Ectodermal cell (in vitro differentiated cells): ENCODE measurements around the gene SLC16A7.

Experiments used
- H3K27ac ChIP-seq: 2 replicates; pipeline ENCODE4 v1.7.0; 2013; ENCODE audit warnings: mild to moderate bottlenecking, low read depth, low read length; ENCODE audit not compliant: insufficient read depth, poor library complexity, severe bottlenecking
- H3K27me3 ChIP-seq: 2 replicates; pipeline ENCODE4 v1.7.0; 2013; ENCODE audit warnings: mild to moderate bottlenecking, low read length; ENCODE audit not compliant: insufficient read depth, control insufficient read depth, poor library complexity, severe bottlenecking
- H3K36me3 ChIP-seq: one replicate; pipeline ENCODE4 v1.7.0; 2013; ENCODE audit warnings: low read length; ENCODE audit not compliant: control insufficient read depth, insufficient read depth
- H3K4me1 ChIP-seq: one replicate; pipeline ENCODE4 v1.7.0; 2013; ENCODE audit warnings: low read length; ENCODE audit not compliant: control insufficient read depth, insufficient read depth
- H3K4me3 ChIP-seq: 2 replicates; pipeline ENCODE4 v1.7.0; 2013; ENCODE audit warnings: low read depth, low read length, control low read depth; ENCODE audit not compliant: insufficient read depth
- H3K9me3 ChIP-seq: 2 replicates; pipeline ENCODE4 v1.7.0; 2013; ENCODE audit warnings: mild to moderate bottlenecking, low read length, moderate library complexity; ENCODE audit not compliant: control insufficient read depth
- WGBS, 2 experiments: methylation state at CpG; one replicate each; pipeline ENCODE4 v1.1.7; 2013; ENCODE audit warnings: missing lambda C conversion rate in 2 of 2; 5-methylcytosine and 5-hydroxymethylcytosine counted together

The SLC16A7 gene

GRCh38 chr12:59620326-59620725 lies 24.5 kb downstream of the SLC16A7 start:
- Histone ChIP-seq H3K9me3 (no peaks in the 10 kb centered on the region), H3K27ac (no peak overlapping the region), H3K27me3 (no peaks in the 10 kb centered on the region), H3K4me1 (no peaks in the 10 kb centered on the region), H3K36me3 (no peaks in the 10 kb centered on the region), H3K4me3 (no peak overlapping the region)
- 93 to 98% methylated on average over 3 of the region's 3 CpGs for WGBS, 2 experiments

GRCh38 chr12:59624732-59625460 lies 29.1 kb downstream of the SLC16A7 start:
- Histone ChIP-seq H3K9me3 (no peaks in the 10 kb centered on the region), H3K36me3 (no peaks in the 10 kb centered on the region), H3K27me3 (no peaks in the 10 kb centered on the region), H3K4me3 (no peak overlapping the region), H3K4me1 (no peaks in the 10 kb centered on the region), H3K27ac (no peak overlapping the region)
- WGBS, 2 experiments, result 78 to 88% methylated on average over 1 of the region's 1 CpG

GRCh38 chr12:59626382-59626781 lies 30.6 kb downstream of the SLC16A7 start:
- Histone ChIP-seq H3K9me3 (no peaks in the 10 kb centered on the region), H3K4me3 (no peak overlapping the region), H3K27ac (no peak overlapping the region), H3K27me3 (no peaks in the 10 kb centered on the region), H3K4me1 (no peaks in the 10 kb centered on the region), H3K36me3 (no peaks in the 10 kb centered on the region)
- WGBS, 2 experiments, result 100% methylated on average over 1 of the region's 1 CpG

GRCh38 chr12:59627582-59627981 lies 31.8 kb downstream of the SLC16A7 start:
- Histone ChIP-seq H3K9me3 (no peaks in the 10 kb centered on the region), H3K4me1 (no peaks in the 10 kb centered on the region), H3K36me3 (no peaks in the 10 kb centered on the region), H3K27me3 (no peaks in the 10 kb centered on the region), H3K4me3 (no peak overlapping the region), H3K27ac (no peak overlapping the region)

GRCh38 chr12:59629890-59630289 lies 34.1 kb downstream of the SLC16A7 start:
- H3K4me3 ChIP-seq, result no peak overlapping the region
- H3K9me3 ChIP-seq, result no peaks in the 10 kb centered on the region
- no peak overlapping the region for H3K27ac ChIP-seq
- H3K4me1 ChIP-seq, result no peaks in the 10 kb centered on the region
- WGBS, 2 experiments, result 93 to 100% methylated on average over 2 of the region's 3 CpGs
- H3K27me3 ChIP-seq, result no peaks in the 10 kb centered on the region
- H3K36me3 ChIP-seq, result no peaks in the 10 kb centered on the region

- no peak overlapping the region for H3K27ac ChIP-seq
- no peaks in the 10 kb centered on the region for H3K36me3 ChIP-seq
- no peak overlapping the region for H3K4me3 ChIP-seq
- 95 to 100% methylated on average over 1 of the region's 1 CpG for WGBS, 2 experiments
- H3K27me3 ChIP-seq, result no peaks in the 10 kb centered on the region
- no peaks in the 10 kb centered on the region for H3K9me3 ChIP-seq
- no peaks in the 10 kb centered on the region for H3K4me1 ChIP-seq
Observed at GRCh38 chr12:59632408-59632807, 36.6 kb downstream of the SLC16A7 start.

GRCh38 chr12:59634254-59634653 lies 38.4 kb downstream of the SLC16A7 start:
- H3K9me3 ChIP-seq, result no peaks in the 10 kb centered on the region
- no peak overlapping the region for H3K27ac ChIP-seq
- no peak overlapping the region for H3K4me3 ChIP-seq
- 94% methylated on average over 1 of the region's 1 CpG for WGBS, 2 experiments
- no peaks in the 10 kb centered on the region for H3K27me3 ChIP-seq
- no peaks in the 10 kb centered on the region for H3K4me1 ChIP-seq
- no peaks in the 10 kb centered on the region for H3K36me3 ChIP-seq

GRCh38 chr12:59636945-59637691 lies 41.3 kb downstream of the SLC16A7 start:
- WGBS, 2 experiments, result 82 to 90% methylated on average over 2 to 3 of the region's 5 CpGs
- Histone ChIP-seq H3K27ac (no peak overlapping the region), H3K27me3 (no peaks in the 10 kb centered on the region), H3K4me3 (no peak overlapping the region), H3K4me1 (no peaks in the 10 kb centered on the region), H3K36me3 (no peaks in the 10 kb centered on the region), H3K9me3 (no peaks in the 10 kb centered on the region)

GRCh38 chr12:59637692-59638070 lies 41.9 kb downstream of the SLC16A7 start:
- Histone ChIP-seq H3K4me1 (no peaks in the 10 kb centered on the region), H3K27me3 (no peaks in the 10 kb centered on the region), H3K36me3 (no peaks in the 10 kb centered on the region), H3K27ac (no peak overlapping the region), H3K4me3 (no peak overlapping the region), H3K9me3 (no peaks in the 10 kb centered on the region)

- no peaks in the 10 kb centered on the region for H3K27me3 ChIP-seq
- H3K4me1 ChIP-seq, result no peaks in the 10 kb centered on the region
- no peaks in the 10 kb centered on the region for H3K9me3 ChIP-seq
- H3K36me3 ChIP-seq, result no peaks in the 10 kb centered on the region
- no peak overlapping the region for H3K27ac ChIP-seq
- no peak overlapping the region for H3K4me3 ChIP-seq
- 87 to 91% methylated on average over 3 of the region's 3 CpGs for WGBS, 2 experiments
Observed at GRCh38 chr12:59643550-59643949, 47.7 kb downstream of the SLC16A7 start.
